ENCODE measurements around the gene TM4SF4. TPM values are rescaled to one million over a fixed set of nuclear protein-coding genes. Genes with fewer than 3 reads are reported as not detected.

TM4SF4 gene
- total RNA-seq, 4 donors from 2014 or later: 0.24 to 0.65 TPM; not detected in 2

DNA sequence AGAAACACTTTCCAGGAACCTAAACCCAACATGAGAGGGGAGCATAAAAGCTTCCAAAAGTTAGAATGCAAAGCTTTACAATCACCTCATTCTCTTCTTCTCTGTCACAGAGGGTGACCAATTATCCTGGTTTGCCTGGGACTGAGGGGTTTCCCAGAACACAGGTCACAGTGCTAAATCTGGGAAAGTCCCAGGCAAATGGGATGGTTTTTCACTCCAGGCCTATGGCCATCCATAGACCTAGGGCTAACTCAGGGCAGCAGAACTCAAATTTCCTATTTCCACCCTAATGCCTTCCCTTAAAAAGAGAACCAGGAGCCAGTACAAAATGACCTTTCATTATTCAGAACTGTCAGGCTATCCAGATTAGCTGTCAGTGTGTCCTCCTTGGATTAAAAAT is 77.0 kb downstream of the TM4SF4 start:
- ATAC-seq (ENCODE audit: low FRiP score) (no peak), DNase-seq (ENCODE audit: low spot score) (no peak)
- TF ChIP-seq, protein P1, sequence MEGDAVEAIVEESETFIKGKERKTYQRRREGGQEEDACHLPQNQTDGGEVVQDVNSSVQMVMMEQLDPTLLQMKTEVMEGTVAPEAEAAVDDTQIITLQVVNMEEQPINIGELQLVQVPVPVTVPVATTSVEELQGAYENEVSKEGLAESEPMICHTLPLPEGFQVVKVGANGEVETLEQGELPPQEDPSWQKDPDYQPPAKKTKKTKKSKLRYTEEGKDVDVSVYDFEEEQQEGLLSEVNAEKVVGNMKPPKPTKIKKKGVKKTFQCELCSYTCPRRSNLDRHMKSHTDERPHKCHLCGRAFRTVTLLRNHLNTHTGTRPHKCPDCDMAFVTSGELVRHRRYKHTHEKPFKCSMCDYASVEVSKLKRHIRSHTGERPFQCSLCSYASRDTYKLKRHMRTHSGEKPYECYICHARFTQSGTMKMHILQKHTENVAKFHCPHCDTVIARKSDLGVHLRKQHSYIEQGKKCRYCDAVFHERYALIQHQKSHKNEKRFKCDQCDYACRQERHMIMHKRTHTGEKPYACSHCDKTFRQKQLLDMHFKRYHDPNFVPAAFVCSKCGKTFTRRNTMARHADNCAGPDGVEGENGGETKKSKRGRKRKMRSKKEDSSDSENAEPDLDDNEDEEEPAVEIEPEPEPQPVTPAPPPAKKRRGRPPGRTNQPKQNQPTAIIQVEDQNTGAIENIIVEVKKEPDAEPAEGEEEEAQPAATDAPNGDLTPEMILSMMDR (IDR thresholded peaks at IDR 0.05): no peak

DNA sequence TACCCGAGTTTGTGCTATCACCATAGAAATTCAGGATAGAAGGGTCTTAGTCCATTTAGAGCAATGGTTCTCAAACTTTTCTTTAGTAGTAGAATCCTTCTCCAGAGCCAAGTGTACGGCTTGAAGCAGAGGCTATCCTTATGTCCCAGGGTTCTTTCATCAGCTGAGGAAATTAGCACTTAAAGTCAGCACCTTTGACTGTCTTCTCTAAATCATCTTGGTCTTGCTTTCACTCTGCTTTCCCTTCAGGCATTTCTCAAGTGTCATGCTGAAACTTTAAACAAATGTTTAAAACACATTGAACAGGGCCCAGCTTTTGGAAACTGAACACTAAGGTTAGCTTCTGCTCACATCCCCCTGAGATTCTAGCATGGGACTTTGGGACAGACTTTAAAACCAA is 78.2 kb downstream of the TM4SF4 start:
- TF ChIP-seq, protein P1 (IDR thresholded peaks at IDR 0.05): no peak
- no peak for ATAC-seq (ENCODE audit: low FRiP score)
- DNase-seq (ENCODE audit: low spot score): no peak

Small RNA genes within 50 kb of the gene (small RNA-seq; reads per million reads assigned to genes)
- gene AC108751.2 (not detected), gene RNU6-1098P (not detected)

Other genes with a start within 250 kb of the TM4SF4 start
- gene TM4SF18, start 141.1 kb upstream of the TM4SF4 start, total RNA-seq: 10 to 100 TPM; 11.3 to 81.5 (median 20.5) TPM
- 1,000 to 10,000 TPM in 1 of 4 donors, 100 to 1,000 TPM in 3; 273 to 1,679 (median 590) TPM for gene TM4SF1, start 97.0 kb upstream of the TM4SF4 start, total RNA-seq
- 100 to 1,000 TPM in 1 of 4 donors, 10 to 100 TPM in 3; 57.4 to 130 (median 77.7) TPM for gene WWTR1, start 183.3 kb downstream of the TM4SF4 start, total RNA-seq